H4 (cell line): ENCODE data around the gene RNLS. TPM values are rescaled to one million over a fixed set of nuclear protein-coding genes. Genes with fewer than 3 reads are reported as not detected.
"Not testable (repeated sequence)": the region's sequence is repeated elsewhere in the genome, so short reads cannot be mapped to it uniquely, and the experiment has no call there.

ENCODE experiments used
- DNase-seq: peaks from one replicate; pipeline ENCODE4 v3.0.0-alpha.2; 2015; ENCODE audit warnings: low spot score
- total RNA-seq: library from RNA; depleted of rRNA; stranded (reverse); fragments of >200 nt; shearing (Covaris generic); gene quantifications from 2 replicates; pipeline ENCODE4 v1.2.3, GENCODE V29; 2014

The RNLS gene
- total RNA-seq, 1 experiment from 2014 or later: 0.35 TPM

- DNase-seq: no peak
Measured at GRCh38 chr10:88346144-88346977, 236.8 kb downstream of the RNLS start.

- DNase-seq: no peak
Measured at GRCh38 chr10:88343761-88344484, 239.2 kb downstream of the RNLS start.

DNA sequence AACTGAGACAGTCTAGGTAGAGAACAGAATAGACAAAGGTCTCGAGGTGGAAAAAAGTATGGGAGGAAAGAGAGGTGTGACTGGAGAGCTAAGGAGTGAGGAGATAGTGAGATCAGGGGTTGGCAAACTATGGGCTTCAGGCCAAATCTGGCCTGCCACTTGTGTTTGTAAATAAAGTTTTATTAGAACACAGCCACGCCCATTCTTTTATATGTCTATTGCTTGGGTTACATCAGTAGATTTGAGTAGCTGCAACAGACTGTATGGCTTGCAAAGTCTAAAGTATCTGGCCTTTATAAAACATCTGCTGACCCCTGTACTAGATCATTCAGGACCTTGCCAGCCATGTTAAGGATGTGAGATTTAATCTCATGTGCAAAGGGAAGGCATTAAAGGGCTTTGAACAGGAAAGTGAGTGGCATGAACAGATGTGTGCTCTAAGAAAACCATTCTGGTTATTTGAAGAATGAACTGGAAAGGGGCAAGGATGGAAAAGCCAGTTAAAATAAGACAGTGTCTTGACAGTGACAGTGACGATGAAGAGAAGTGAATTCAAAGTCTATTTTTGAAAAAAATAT lies 240.3 kb downstream of the RNLS start:
- no peak for DNase-seq

DNA sequence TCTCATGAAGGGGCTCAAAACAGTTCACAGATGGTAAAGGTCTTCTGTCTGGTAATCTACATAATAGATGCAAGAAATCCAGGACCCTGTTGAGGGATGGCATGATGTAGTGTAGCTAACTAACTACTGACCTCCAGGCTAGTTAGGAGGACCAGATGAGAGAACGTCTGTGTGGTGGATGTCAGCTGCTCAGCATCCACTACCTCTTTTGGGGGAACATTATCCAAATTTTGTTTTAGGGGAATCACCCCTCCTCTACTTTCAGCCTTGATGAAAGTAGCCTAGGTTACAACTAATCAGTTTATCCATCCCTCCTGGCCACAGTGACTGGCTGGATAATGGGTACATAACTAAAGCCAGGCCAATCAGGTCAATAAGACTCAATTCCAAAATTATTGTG lies 246.0 kb downstream of the RNLS start:
- no peak for DNase-seq

GRCh38 chr10:88336334-88336733 lies 246.8 kb downstream of the RNLS start:
- DNase-seq: no peak

GRCh38 chr10:88333248-88333630 lies 249.9 kb downstream of the RNLS start:
- no peak for DNase-seq

DNA sequence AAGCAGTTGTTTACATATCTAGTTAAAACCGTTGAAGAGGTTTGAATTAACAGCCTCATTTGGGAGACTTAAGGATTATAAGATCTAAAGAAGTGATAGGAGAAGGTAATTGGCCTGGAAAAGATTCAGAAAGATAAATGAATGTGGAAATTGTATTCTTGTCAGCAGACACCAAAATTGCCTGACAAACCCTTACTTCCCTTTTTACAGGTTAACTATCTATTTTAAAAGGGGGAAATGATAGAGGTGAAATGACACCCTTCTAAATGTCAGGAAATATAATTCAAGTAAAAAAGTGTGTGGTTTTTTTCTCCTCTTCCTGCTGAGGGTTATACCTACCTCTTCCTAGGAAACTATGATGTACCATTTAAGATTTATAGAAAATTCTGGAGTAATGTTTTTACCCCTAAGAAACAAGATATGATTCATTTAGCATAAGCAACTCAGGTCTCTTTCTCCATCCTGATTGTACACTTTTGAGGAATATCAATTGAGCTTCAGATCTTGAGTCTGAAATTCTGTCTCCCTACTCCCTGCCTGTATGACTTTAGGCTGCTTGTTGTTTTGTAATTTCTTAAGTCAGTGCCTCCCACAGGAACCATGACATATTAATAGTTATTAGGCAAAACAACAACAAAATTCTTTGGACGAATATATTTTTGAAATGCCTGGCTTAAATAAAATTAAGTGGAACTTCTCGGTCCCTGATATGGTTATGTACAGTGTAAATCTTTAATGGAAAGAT lies 250.4 kb downstream of the RNLS start:
- no peak for DNase-seq

- DNase-seq: no peak
Measured at GRCh38 chr10:88330174-88330573, 252.9 kb downstream of the RNLS start.

- DNase-seq: no peak
Measured at GRCh38 chr10:88322324-88323063, 260.6 kb downstream of the RNLS start.

GRCh38 chr10:88319960-88320517 lies 263.1 kb downstream of the RNLS start:
- no peak for DNase-seq

DNA sequence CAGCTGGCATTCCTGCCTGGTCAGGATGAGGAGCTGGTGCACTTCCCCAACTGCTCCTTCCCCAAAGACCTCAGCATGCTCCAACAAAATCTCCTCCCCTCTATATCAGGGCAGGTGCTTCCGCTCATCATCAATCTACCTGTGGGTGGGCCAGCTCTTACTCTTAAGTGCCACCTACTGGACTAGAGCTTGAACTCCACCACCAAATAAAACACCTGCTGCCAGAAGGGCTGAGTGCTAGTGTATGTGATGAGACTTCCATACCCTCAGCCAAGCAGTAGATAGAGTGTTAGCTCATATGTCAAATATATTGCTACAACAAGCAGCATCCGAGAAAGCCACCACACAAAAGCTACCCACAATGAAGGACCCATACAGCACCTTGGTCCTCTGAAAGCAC lies 264.3 kb downstream of the RNLS start:
- no peak for DNase-seq

- DNase-seq: no peak
Measured at GRCh38 chr10:88317099-88317498, 266.0 kb downstream of the RNLS start.

DNA sequence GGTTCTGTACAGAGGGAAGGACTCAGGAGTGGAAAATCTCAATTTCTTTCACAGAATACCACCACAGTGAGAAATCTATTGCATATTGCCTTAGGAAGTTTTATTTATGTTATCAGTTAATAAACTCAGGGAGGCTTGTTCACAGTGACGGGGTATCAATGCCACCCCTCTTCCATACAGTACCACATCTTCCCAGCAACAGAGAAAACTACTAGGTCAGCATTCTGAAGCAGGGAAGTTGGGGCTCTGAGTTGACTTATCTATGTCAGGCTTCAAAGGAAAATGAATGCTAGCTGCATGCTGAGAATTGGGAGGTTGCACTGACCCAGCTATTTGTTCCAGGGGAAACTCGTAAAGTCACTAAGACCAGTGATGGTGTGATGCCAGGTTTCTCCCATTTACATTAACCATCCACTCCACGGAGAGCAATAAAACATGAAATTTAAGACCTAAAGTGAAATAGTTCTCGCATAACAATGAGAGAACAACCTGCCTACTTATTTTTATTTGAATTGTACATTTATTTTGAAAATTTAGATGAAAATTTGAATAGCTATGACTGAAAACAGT lies 266.7 kb downstream of the RNLS start:
- no peak for DNase-seq

DNA sequence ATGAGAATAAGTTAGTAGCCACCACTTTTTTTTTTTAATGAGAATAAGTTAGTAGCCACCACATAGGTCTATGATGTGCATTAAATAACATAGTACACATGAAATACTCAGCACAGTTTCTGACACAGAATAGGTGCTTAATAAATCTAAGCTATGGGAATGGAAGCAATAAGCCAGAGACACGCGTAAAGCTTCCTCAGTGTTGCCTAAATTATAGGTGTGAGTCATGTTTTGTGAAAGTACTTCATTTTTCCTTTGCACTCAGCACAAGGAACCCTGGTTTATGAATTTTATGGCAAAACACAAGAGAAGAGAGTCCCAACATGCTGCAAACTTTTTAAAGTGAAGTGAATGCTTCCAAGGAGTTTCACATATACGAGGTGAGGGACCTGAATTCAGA lies 267.4 kb downstream of the RNLS start:
- DNase-seq: no peak

DNA sequence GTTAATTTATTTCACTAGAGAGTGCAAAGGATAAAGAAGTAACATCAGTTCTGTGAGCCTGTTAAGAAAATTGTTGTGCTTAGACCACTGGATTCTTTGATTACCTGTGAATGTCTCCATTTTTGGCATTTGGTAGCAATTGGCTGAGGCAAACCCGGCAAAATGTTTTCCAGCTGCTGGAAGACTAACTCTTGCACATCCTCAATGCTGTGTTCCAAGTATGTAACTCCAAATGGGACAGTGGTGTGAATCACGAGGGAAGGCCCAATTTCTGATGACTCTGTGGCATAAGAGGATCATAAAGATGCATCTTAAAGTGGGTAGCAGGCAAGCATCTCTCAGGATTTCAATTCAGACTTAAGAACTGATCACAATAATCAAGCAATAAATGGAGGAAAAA lies 268.8 kb downstream of the RNLS start:
- DNase-seq: no peak

DNA sequence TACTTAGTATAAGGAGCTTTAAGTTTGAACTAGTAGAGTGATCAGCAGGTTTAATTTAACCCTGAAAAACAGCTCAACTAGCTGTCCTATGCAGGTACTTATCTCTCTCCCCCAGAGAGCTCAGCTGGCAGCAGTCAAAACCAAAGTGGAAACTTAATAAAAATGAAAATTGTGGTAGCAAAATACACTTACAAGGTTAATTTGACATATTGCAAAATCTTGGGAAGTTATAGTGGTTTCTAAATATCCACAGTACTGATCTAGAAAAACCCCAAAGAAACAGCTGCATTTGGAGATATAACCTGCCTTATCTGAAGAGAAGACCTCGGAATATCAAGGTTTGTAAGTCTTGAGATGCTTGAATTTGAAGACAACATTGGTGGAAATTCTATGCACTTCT lies 269.2 kb downstream of the RNLS start:
- DNase-seq: no peak

GRCh38 chr10:88312855-88313254 lies 270.3 kb downstream of the RNLS start:
- DNase-seq: no peak

GRCh38 chr10:88311264-88311663 lies 271.9 kb downstream of the RNLS start:
- DNase-seq: no peak

DNA sequence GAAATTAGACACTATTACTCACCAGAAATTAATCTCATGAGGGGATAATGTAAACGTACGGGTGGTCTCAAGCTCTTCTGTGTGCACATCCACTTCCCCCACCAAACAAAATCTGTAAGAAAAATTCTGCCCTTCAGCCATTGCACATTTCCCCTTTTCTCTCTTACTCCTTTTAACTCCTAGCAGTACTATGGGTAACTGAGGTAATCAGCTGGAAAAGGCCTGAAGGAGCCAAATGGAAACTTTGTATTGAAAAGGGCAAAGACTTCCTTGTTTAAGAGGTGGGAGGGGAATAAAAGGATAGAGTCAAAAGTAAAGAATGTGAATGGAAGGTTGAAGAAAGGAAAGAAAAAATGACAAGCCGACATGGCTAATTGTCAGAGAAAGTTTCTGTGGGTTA lies 273.8 kb downstream of the RNLS start:
- DNase-seq: no peak

DNA sequence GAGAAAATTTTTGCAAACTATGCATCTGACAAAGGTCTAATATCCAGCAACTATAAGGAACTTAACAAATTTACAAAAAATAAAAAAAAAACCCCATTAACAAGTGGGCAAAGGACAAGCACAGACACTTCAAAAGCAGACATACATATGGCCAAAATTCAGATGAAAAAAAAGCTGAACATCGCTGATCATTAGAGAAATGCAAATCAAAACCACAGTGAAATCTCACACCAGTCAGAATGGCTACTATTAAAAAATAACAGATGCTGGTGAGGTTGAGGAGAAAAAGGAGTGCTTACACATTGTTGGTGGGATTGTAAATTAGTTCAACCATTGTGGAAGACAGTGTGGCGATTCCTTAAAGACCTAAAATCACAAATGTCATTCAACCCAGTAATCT lies 274.8 kb downstream of the RNLS start:
- not testable (repeated sequence) for DNase-seq

DNA sequence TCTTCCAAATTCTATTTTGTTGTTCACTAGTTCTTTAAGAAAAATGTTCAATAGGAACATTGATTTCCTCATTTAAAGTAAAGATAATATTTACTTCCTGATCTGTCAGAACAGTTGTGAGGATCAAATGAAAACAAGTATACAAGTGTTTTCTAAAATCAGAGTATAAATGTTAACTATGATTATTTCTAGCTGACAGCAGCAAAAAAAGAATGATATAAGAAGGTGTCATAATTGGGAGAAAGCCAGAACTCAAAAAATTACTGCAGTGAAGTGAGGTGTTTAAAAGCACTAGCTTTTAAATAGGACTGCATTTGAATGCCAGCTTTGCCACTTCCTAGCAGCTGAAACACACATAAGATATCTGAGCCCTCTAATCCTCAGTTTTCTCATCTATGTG lies 283.3 kb downstream of the RNLS start:
- no peak for DNase-seq
